Subcutaneous preadipocyte (primary cell): ENCODE data around the gene GAD1. TPM values are rescaled to one million over a fixed set of nuclear protein-coding genes. Genes with fewer than 3 reads are reported as not detected.

ENCODE experiments used
- small RNA-seq: library from RNA; depleted of rRNA; stranded (forward); fragments of <200 nt; gene quantifications from one replicate; pipeline ENCODE3, GENCODE V24; 2012
- total RNA-seq: library from RNA; depleted of rRNA; stranded (reverse); fragments of >200 nt; gene quantifications from 2 replicates; pipeline ENCODE4 v1.2.3, GENCODE V29; 2012

The GAD1 gene
- total RNA-seq = not detected in 2 replicates

DNA sequence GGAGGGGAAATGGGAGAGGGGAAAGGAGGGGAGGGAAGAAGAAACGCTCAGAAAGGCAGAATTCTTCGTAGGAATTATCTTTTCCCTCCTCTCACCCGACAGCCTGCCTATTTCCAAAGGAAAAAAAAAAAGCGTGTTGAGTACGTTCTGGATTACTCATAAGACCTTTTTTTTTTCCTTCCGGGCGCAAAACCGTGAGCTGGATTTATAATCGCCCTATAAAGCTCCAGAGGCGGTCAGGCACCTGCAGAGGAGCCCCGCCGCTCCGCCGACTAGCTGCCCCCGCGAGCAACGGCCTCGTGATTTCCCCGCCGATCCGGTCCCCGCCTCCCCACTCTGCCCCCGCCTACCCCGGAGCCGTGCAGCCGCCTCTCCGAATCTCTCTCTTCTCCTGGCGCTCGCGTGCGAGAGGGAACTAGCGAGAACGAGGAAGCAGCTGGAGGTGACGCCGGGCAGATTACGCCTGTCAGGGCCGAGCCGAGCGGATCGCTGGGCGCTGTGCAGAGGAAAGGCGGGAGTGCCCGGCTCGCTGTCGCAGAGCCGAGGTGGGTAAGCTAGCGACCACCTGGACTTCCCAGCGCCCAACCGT, at the start of gene GAD1:
Gene GAD1, plus strand, starts transcription at position 384 of the 589 bp plus-strand sequence. CDS start 1,705 bp downstream, outside the sequence.

DNA sequence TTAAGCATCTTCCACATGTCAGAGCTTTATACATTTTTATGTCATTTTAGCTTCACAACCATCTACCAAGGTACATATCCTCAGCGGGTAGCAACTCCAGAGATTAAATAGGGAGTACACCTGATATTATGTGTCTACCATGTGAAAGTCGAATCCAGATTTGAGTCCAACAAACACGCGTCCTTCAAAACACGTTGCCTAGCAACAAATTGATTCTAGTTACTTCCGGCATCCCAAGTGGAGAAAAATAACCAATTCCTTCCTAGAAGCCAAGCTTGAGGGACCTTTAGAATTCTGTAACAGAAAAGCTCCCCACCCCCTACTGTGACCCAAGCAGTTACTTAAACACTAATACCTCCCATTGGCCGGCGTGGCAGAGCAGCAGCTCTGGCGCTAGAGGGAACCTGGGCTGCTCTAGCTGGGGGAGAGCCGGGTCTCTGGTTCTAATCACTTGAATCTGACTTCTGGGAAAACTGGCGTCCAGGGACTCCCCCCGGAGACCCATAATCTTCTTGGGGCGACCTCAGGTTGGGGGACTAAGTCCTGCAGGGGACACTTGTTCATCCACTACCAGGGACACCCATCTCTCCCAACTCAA, 46.6 kb upstream of the GAD1 start, which contains the start of gene ERICH2:
Gene ERICH2, plus strand, starts transcription at position 371 of the 598 bp plus-strand sequence. CDS start 304 bp downstream, outside the sequence.

Small RNA genes within 50 kb of the gene (small RNA-seq; reads per million reads assigned to genes)
- not detected for gene RF00019

Other genes with a start within 250 kb of the GAD1 start
- not detected in 2 replicates for gene SP5, start 101.5 kb upstream of the GAD1 start, total RNA-seq
- not detected in 2 replicates for gene ERICH2, start 46.5 kb upstream of the GAD1 start, total RNA-seq
- gene GORASP2, start 112.4 kb downstream of the GAD1 start, total RNA-seq = 31.6 and 43.0 TPM in 2 replicates